GM23248 (cell line): ENCODE measurements around the gene GATAD2A.

ENCODE experiments used
- EZH2 ChIP-seq: fragments of 200-600 bp; sonication (generic); IDR thresholded peaks from 2 replicates; pipeline ENCODE4 v1.6.1; 2018; ENCODE audit warnings: antibody characterized with exemption, mild to moderate bottlenecking; ENCODE audit not compliant: insufficient read depth, poor library complexity, severe bottlenecking
- EZH2phosphoT487 ChIP-seq: fragments of 200-600 bp; sonication (generic); IDR thresholded peaks from 2 replicates; pipeline ENCODE4 v1.6.1; 2018; ENCODE audit warnings: antibody characterized with exemption, moderate library complexity, mild to moderate bottlenecking, low read depth; ENCODE audit not compliant: insufficient read depth

DNA sequence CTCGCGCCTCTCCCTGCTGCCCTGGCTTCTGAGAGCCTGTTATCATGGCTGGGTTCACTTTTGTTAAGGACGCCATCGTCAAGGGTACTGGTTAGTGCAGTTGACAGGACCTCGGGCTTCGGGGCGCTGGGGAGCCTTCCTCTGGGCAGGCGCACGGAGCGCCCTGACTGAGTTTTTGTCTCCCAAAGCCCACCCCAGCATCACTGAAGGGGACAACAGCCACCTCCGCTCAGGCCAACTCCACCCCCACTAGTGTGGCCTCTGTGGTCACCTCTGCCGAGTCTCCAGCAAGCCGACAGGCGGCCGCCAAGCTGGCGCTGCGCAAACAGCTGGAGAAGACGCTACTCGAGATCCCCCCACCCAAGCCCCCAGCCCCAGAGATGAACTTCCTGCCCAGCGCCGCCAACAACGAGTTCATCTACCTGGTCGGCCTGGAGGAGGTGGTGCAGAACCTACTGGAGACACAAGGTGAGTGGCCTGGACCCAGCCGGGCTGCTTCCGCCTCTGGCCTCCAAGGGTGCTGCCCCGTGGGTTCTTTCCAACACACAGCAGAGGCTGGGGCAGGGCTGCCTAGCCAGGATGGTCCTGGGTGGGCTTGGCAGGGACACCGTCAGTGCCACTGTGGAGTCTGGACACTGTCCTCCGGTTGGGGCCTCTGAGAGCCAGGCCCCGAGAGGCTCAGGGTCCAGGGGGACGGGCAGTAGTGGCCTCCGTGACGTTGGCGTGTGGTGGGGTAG lies 92.9 kb downstream of the GATAD2A start:
- no peak for TF ChIP-seq EZH2
- TF ChIP-seq EZH2phosphoT487: no peak
